ENCODE results near the gene FMNL3. TPM values are rescaled to one million over a fixed set of nuclear protein-coding genes. Genes with fewer than 3 reads are reported as not detected.
A peak's percentile ranks its signal among the peaks of the same experiment; 100 is the strongest.

The FMNL3 gene
- total and polyA plus RNA-seq, 2 of the 13 experiments (the other 11 are each of a cell fraction or from before 2014, with no cell fraction given) = 0.44 to 1.1 TPM

- TF ChIP-seq FOXP4 (CRISPR knock-in tag; IDR thresholded peaks at IDR 0.05) (peak; percentile 40; the same call in 1 of the 2 replicates), GMEB2 (CRISPR knock-in tag; IDR thresholded peaks at IDR 0.05; ENCODE audit: low read depth) (peak; percentile 33; the same call in 1 of the 2 replicates), ZNF550 (CRISPR knock-in tag; IDR thresholded peaks at IDR 0.05; ENCODE audit: borderline replicate concordance) (no peak; the same call in 1 of the 2 replicates), ZNF33A (CRISPR knock-in tag; IDR thresholded peaks at IDR 0.05; ENCODE audit: borderline replicate concordance) (no peak), MIXL1 (CRISPR knock-in tag; IDR thresholded peaks at IDR 0.05) (peak; percentile 82), ZNF20 (CRISPR knock-in tag; IDR thresholded peaks at IDR 0.05) (no peak), ESRRA (CRISPR knock-in tag; IDR thresholded peaks at IDR 0.05; ENCODE audit: low read depth) (0 out of 2 replicates have a peak, but pooled peaks have one; percentile 47), MAX (IDR thresholded peaks at IDR 0.05) (peak; percentile 100), TFE3 (CRISPR knock-in tag; IDR thresholded peaks at IDR 0.05) (peak; percentile 76), EED (CRISPR knock-in tag; IDR thresholded peaks at IDR 0.05) (peak; percentile 70; the same call in 1 of the 2 replicates), PHF5A (CRISPR knock-in tag; IDR thresholded peaks at IDR 0.05; ENCODE audit: low read depth, unreplicated experiment) (peak; percentile 56), IRX3 (CRISPR knock-in tag; IDR thresholded peaks at IDR 0.05; ENCODE audit: borderline replicate concordance, low read depth) (peak; percentile 89; the same call in 1 of the 2 replicates), KDM5B (CRISPR knock-in tag; IDR thresholded peaks at IDR 0.05; ENCODE audit: borderline replicate concordance) (peak; percentile 93; the same call in 1 of the 2 replicates), SAP130 (CRISPR knock-in tag; IDR thresholded peaks at IDR 0.05; ENCODE audit: low read depth) (peak; percentile 68), ZBTB3 (CRISPR knock-in tag; IDR thresholded peaks at IDR 0.05; ENCODE audit: borderline replicate concordance, low read depth) (no peak; the same call in 1 of the 2 replicates), MXD3 (CRISPR knock-in tag; IDR thresholded peaks at IDR 0.05) (peak; percentile 91), TBL1XR1 (IDR thresholded peaks at IDR 0.05; ENCODE audit: borderline replicate concordance, low read length, partially characterized antibody) (no peak), CTCF (CRISPR knock-in tag; IDR thresholded peaks at IDR 0.05) (peak; percentile 94)
Measured at GRCh38 chr12:49707128-49707811, at the start of gene FMNL3 (continued).
